HFF-Myc (cell line): Measurements from ENCODE around the gene BICD2.

ENCODE experiments used
- DNase-seq: peaks from one replicate; pipeline ENCODE4 v3.0.0-alpha.2; 2011; ENCODE audit warnings: low read depth; ENCODE audit errors: extremely low read depth
- H3K4me3 ChIP-seq: replicated peaks from 2 replicates; pipeline ENCODE4 v1.5.1; 2011; ENCODE audit warnings: low read depth, mild to moderate bottlenecking, control low read depth, low read length
- CTCF ChIP-seq: IDR thresholded peaks from 2 replicates; pipeline ENCODE4 v1.5.1; 2012; ENCODE audit warnings: mild to moderate bottlenecking, low read depth, low read length, control low read depth; ENCODE audit errors: missing control alignments

Gene BICD2

DNA sequence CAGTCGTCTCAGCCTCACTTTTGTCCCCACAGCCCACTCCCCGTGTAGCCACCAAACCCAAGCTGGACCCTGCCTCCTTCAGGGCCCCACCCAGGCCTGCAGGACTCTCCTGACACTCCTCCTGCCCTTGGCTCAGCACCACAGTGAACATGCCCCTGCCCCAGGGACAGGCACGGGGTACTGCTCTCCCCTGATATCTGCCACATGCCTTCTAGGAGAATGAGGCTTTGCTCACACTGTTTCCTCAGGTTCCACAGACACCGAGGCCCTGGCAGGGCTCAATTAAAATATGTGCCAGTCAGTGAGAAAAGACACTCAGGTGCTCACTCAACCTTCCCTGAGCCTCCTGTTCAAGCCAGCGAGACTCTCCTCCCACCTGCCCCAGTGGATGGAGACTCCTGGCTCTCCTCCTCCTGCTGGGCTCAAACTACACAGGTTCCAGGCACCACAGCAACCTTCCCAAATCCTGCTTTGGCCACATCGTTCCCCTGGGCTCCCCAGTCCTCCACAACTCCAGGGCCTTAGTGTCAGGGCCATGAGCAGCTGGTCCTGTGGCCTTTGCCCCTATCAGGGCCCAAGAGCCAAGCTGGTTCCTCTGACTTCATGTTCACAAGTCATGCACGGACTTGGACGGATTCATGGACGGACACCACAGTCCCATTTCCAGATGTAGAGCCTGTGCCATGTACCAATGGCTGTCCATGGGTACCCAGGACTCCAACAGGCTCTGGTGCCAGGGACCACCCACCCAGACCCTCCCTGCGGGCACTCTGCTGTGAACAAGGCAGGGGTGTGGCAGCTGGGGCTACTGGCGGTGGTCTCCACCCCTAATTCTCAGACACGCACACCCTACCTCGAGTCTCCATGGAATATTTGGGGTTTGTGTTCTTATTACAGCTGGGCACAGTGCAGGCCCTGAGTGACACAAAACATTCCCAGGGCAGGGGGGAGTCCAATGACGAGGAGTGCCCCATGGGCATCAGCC lies 36.6 kb downstream of the BICD2 start:
- DNase-seq: no peak
- no peak for TF ChIP-seq CTCF
- no peak overlapping the region for H3K4me3 ChIP-seq

DNA sequence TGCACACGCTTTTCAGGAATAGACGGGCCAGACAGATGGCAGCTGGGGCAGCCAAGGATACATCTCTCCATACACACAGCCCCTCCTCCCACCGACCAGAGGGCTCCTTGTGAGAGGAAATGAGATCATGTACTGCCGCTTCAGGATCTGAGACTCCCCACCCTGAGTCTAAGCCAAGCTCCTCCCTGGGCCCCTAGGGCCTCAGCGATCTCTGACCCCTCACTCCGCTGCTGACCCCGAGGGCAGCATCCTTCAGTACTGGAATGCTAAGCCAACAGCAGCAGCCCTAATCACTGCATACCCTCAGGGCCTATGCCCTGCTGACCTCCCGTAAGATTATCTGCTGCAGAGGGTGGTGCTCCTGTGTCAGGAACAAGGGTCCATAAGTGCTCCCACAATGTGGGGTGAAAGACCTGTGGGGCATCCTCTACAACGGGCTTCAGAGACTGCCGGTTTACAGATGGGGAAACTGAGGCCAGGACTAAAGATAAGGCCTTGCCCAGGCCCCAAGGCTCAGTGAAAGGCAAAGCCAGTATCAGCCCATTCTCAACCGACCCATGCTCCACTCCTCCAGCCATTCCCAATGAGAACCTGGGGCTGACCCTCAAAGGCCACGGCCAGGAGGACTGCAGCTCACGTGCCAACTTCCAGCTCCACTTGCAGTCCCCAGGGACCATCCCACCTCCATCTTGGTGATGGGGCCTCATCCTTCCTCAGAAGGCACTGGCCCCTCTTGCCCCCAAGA lies 37.5 kb downstream of the BICD2 start:
- DNase-seq: no peak
- no peak for TF ChIP-seq CTCF
- no peak overlapping the region for H3K4me3 ChIP-seq

GRCh38 chr9:92726348-92726747 lies 38.3 kb downstream of the BICD2 start:
- TF ChIP-seq CTCF: no peak
- no peak overlapping the region for H3K4me3 ChIP-seq
- no peak for DNase-seq

DNA sequence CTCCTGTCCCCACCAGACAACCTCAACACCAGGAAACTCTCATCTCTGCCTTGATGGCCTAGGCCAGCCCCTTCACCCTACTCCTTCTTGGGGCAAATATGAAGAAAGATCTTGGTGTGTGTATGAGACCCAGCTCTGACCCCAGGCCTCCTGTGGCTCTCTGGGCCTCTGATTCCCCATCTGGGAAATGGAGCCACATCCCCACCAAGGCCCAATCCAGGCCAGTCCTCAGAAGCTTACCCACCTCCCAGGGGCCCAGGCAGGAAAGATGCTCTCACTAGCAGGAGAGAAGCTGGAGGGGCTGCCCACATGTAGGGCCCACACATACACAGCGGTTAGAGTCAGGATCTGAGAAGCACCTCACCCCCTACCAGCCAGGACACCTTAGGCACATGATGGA lies 38.9 kb downstream of the BICD2 start:
- no peak for DNase-seq
- no peak for TF ChIP-seq CTCF
- H3K4me3 ChIP-seq: no peak overlapping the region

- no peak overlapping the region for H3K4me3 ChIP-seq
- no peak for TF ChIP-seq CTCF
- DNase-seq: no peak
Measured at GRCh38 chr9:92725266-92725545, 39.4 kb downstream of the BICD2 start.

- TF ChIP-seq CTCF: no peak
- H3K4me3 ChIP-seq: no peak overlapping the region
- DNase-seq: no peak
Measured at GRCh38 chr9:92724528-92725265, 39.9 kb downstream of the BICD2 start.
